ENCODE results near the gene RPS25.
"Not testable (repeated sequence)": the region's sequence is repeated elsewhere in the genome, so short reads cannot be mapped to it uniquely, and the experiment has no call there.

The RPS25 gene

DNA sequence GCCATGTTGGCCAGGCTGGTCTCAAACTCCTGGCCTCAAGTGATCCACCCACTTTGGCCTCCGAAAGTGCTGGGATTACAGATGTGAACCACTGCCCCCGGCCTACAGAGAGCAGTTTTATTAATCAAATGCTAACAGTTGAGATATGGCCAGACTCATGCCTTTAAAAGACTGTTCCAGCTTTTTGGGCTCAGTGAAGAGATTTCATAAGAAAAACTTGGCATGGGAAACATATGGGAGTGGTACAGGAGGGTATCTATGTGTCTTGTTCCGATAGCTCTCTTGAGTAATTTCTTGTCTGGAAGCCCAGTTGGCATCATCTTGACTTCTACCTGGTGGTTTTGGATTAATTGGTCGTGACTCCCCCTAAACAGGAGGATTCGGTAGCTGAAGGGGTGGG is 20.7 kb upstream of the RPS25 start:
- no peak for DNase-seq

DNA sequence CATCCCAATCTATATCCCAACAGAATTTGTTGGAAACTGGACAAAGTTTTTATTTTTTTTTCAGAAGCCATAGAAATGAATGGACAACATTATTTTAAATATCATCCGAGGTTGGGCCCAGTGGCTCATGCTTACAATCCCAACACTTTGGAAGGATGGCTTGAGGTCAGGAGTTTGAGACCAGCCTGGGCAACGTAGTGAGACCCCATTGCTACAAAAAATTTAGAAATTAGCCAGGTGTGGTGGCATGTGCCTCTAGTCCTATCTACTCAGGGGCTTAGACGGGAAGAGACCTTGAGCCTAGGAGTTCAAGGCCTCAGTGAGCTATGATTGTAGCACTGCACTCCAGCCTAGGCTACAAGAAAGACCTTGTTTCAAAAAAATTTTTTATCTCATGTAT is 16.7 kb upstream of the RPS25 start:
- no peak for DNase-seq

DNA sequence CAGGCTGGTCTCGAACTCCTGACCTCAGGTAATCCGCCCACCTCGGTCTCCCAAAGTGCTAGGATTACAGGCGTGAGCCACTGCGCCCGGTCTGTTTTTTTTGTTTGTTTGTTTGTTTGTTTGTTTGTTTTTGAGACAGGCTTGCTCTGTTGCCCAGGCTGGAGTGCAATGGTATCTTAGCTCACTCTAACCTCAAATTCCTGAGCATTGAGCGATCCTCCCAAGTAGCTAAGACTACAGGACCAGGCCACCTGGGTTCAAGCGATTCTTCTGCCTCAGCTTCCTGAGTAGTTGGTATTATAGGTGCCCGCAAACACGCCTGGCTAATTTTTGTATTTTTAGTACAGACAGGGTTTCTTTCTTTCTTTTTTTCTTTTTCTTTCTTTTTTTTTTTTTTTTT is 15.3 kb upstream of the RPS25 start:
- not testable (repeated sequence) for DNase-seq

DNA sequence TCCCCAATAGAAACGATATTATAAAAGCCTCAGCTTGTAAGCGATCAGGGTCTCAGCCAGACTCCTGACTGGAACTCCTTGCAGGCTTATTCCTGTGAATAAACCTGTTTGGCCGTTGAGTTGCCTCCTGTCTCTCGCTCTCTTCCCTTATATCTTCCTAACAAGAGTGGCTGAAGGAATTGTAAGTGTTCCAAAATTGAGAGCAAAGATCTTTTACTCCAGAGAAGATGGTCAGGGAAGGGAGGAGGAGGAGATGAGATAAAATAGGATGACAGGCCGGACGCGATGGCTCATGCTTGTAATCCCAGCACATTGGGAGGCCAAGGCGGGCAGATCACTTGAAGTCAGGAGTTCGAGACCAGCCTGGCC is 13.8 kb upstream of the RPS25 start:
- DNase-seq = no peak

- peak; percentile 92 to 99 for DNase-seq
Measured at GRCh38 chr11:119030329-119031047, 12.3 kb upstream of the RPS25 start, which contains the start of gene SLC37A4. Gene SLC37A4, minus strand, starts transcription at chr11:119030877.

GRCh38 chr11:119030029-119030328 is 11.8 kb upstream of the RPS25 start:
- DNase-seq = no peak

GRCh38 chr11:119029340-119030028 is 11.3 kb upstream of the RPS25 start:
- DNase-seq = no peak

DNA sequence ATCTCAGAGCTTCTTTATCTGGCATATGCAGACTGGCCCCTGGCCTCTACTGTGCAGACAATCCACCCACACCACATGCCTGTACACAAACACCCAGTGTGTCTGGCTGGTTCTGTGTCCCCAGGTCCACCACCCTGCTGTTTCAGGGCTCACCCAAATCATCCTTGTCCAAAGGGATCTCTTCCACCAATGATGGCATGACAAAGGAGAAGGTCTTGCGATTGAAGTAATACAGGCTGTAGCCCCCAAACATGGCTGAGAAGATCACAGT is 10.9 kb upstream of the RPS25 start:
- no peak for DNase-seq

GRCh38 chr11:119028346-119029068 is 10.4 kb upstream of the RPS25 start:
- no peak for DNase-seq

- DNase-seq = no peak
Measured at GRCh38 chr11:119027561-119028345, 9.6 kb upstream of the RPS25 start.

DNA sequence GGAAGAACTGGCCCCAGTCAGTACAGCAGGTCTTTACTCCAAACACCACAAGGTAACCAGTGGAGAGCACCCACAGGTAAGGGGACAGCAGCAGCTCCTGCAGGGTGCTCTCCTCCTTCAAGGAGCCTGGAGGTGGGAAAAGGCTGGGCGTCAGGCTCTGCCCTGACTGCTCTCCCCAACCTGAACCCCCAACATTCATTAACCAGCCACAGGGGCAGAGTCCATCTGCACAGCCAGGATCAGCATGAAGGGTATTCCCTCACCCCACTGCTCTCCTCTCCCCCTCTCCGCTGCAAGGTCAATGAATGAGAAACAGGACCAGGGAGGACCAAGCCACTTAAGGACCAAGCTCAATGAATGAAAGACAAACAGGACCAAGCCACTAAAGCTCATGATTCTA is 8.8 kb upstream of the RPS25 start:
- DNase-seq = no peak

DNA sequence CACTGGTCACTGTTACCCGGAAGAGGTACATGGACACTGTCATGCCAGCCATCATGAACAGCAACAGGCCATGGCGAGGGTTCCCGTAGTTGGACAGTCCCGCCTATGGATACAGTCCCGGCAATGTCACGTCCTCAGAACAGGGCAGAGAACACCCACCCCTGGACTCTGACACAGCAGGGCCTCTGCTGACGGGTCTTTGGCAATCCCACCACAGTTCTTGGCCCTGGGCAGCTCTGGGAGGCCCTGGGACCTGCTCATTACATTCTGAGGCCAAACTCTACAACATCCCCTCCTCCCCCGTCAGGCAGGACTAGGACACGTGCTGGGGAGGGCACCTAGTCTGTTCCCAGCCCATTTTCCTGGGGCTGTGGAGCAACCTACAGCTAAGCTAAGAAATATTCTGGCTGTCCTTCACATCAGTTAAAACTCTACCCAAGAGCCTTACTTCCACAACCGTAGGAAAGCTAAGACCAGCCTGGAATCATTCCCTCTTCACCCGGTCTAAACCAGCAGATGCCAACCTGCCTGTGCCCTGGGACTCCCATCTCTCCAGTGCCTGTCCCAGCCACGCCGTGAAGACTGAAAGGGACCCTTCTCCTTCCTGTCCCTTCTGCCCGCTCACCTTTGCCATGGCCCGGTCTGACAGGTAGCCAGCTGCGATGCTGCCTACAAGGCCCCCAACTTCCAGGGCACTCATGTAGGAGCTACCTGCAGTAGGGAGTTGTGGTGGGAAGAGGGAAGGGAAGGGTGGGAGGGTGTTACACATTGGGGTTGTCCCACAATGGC is 8.0 kb upstream of the RPS25 start:
- DNase-seq = no peak

DNA sequence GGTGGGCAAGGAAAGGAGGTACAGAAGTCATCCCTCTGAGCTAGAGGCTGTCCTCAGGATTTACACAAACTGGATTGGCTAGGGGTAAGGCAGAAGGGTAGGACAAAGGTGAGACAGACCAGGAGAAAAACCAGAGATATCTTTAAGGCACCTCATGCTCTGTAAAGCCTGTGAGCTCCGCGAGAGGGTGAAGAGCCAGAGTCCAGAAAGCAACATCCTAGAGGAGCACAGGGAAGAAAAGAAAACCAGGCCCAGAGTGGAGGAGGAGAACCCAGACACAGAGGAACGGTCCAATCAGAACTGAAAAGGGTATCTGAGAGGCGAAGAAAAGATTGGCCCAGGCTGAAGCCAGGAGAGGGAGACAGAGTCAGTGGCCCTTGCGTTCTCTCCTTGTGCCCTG is 7.4 kb upstream of the RPS25 start:
- no peak for DNase-seq

GRCh38 chr11:119025099-119025473 is 6.9 kb upstream of the RPS25 start:
- no peak for DNase-seq

DNA sequence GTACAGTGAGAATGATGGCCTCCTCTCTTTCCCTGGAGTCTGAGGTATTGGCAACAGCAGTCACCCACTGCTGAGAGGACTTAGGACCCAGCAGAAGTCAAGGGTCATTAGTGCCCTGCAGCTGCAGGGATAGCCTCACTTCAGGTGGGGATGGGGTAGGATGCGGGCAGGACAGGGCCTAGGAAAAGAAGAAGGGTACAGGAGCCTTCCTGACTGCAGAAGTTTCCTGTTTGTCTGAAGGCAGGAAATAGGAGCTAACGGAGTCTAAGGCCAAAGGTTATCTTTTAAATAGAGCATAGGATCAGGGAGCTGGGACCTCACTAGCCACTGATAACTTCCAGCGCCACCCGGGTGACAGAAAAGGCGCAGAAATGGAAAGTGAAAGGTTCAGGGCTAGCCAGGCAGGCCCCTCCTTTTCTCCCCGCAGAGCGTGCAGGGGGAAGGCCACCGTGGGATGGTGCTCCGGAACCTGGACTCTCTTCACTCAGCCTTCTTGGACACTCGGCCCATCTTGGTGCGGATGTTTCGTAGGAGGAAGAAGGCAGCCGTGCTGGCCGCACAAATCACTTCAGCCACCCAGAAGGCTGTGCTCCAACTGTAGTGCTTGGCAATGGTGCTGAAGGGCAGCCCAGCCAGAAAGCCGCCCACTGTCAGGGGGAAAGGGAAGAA is 6.4 kb upstream of the RPS25 start:
- DNase-seq = no peak

DNA sequence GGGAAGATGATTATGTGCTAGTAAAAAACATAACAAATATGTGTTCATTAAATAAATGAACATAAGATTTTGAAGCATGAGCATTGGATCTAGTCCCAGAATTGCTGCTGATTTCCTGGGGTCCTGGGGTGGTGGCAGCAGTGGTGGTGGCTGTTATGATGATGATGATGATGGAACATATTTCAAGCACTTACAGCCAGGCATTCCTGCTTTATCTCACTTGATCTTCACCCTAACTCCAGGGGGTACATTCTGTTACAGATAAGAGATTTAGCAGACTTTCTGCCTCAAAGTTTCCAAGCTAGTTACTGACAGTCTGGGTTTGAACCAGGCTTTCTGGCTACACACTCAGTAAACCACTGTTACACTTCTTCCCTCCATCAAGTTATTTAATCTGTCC is 5.6 kb upstream of the RPS25 start:
- no peak for DNase-seq

DNA sequence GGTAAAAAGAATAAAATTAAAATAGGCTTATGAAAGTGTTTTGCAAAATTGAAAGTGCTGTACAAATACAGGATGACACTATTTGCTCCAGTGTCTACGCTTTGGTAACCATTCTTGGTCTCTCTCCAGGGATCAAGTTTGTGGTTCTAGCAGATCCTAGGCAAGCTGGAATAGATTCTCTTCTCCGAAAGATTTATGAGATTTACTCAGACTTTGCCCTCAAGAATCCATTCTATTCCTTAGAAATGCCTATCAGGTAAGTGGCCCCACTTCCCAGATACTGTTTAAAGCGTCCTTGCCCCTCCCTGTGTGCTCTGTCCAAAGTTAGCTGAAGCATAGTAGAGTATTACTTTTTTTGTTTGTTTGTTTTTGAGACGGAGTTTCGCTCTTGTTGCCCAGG is 3.5 kb upstream of the RPS25 start:
- DNase-seq = no peak

DNA sequence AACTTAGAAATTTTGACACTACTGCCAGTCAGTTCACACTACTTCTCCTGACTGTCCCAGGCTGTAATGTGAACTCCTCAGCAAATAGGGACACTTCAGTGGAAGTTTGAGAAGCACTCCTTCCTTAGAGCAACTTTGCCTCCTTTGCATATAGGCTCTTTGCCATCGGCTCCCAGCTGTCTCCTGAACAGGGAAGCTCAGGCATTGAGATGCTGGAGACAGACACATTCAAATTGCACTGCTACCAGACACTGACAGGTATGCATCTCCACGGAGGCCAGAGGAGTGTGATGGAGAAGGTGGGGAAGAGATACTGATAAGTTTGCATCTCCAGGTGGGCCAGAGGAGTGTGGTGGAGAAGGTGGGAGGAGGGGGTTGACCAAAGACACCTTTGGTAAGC is 1.9 kb upstream of the RPS25 start:
- no peak for DNase-seq

- DNase-seq = not testable (repeated sequence)
Measured at GRCh38 chr11:119017377-119017776, 766 bp downstream of the RPS25 start.

GRCh38 chr11:119016216-119017009 is 1.7 kb downstream of the RPS25 start:
- DNase-seq = no peak

- no peak for DNase-seq
Measured at GRCh38 chr11:119015054-119015611, 3.0 kb downstream of the RPS25 start.
